GM23338 (cell line): ENCODE measurements around the gene KCNB1. TPM values are rescaled to one million over a fixed set of nuclear protein-coding genes. Genes with fewer than 3 reads are reported as not detected.

Experiments
- ETS1 ChIP-seq: IDR thresholded peaks from 2 replicates; pipeline ENCODE4 v1.6.1; 2016; ENCODE audit warnings: antibody characterized with exemption
- EZH2 ChIP-seq: fragments of 200-600 bp; sonication (generic); IDR thresholded peaks from one replicate; pipeline ENCODE4 v1.8.0; 2017; ENCODE audit warnings: antibody characterized with exemption, mild to moderate bottlenecking, low read depth; ENCODE audit not compliant: unreplicated experiment
- JUNB ChIP-seq: IDR thresholded peaks from one replicate; pipeline ENCODE4 v1.6.1; 2016; ENCODE audit warnings: antibody characterized with exemption; ENCODE audit not compliant: unreplicated experiment
- REST ChIP-seq: IDR thresholded peaks from one replicate; pipeline ENCODE4 v1.6.1; 2018; ENCODE audit warnings: antibody characterized with exemption; ENCODE audit not compliant: unreplicated experiment
- ZNF462 ChIP-seq: fragments of 250-450 bp; sonication (Bioruptor Pico); IDR thresholded peaks from 2 replicates; pipeline ENCODE4 v1.5.0; 2020; ENCODE audit warnings: mild to moderate bottlenecking, moderate library complexity
- polyA plus RNA-seq: library from polyadenylated mRNA; unstranded; fragments of >200 nt; fragmentation: Nextera tagmentation; extraction: Ambion mirVana; gene quantifications from 2 replicates; pipeline ENCODE4 v1.2.1, GENCODE V29; 2016
- total RNA-seq: library from RNA; depleted of rRNA; stranded (reverse); fragments of >200 nt; shearing (Covaris generic); gene quantifications from 2 replicates; pipeline ENCODE4 v1.2.3, GENCODE V29; 2014

KCNB1 gene
- total and polyA plus RNA-seq, 2 experiments from 2014 or later = 0.28 to 0.29 TPM

- TF ChIP-seq ZNF462 (no peak), REST (no peak), ETS1 (no peak), EZH2 (no peak), JUNB (no peak)
These were observed 11.5 kb downstream of the KCNB1 start (continued) for GRCh38 chr20:49470922-49471321.
